ENCODE results near the gene ADRA1B.

ADRA1B gene

DNA sequence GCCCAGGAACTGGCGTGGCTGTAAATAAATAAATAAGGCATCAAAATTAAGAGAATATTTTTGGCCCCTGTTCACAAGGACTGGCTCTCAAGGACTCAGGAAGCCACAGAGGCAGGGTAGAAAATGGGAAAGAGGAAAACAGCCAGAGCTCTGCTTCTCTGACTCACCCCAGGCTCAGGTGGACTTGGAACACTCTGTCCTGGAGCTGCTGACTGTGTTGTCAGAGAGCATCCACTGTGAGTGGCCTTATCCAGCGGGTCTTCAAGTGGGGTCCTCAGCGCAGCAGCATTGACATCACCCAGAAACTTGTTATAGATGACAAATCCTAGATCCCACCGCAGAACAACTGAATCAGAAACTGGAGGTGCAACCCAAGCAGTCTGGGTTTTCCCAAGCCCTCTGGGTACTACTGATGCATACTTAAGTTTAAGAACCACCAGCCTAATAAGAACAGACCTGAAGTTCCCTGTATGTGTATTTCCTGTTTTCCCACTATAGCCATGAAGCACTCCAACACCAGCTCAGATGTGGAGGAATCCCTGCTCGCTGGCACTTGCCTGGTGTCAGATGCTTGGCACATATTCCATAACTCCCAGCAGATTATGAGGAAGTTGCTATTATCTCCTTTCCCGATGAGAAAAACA lies 20.5 kb downstream of the ADRA1B start:
- no peak overlapping the region for H3K4me2 ChIP-seq
- H3K9ac ChIP-seq: no peak overlapping the region

DNA sequence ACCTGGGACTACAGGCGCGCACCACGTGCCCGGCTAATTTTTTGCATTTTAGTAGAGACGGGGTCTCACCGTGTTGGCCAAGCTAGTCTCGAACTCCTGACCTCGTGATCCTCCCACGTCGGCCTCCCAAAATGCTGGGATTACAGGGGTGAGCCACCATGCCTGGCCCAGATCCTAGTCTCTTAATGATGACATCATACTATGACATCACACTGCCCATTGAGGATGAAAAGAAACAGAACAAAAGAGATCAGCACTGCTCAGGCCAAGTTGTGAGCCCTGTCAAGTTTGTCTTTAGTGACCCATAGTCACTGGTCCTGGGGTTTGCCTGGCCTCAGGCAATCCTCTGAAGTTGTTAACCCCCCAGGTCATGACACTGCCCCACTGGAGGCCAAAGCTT lies 21.3 kb downstream of the ADRA1B start:
- Histone ChIP-seq H3K27me3 (ENCODE audit: insufficient read depth, low read depth) (no peaks in the 10 kb centered on the region), H4K20me1 (ENCODE audit: insufficient read depth) (no peaks in the 10 kb centered on the region), H3K9ac (no peak overlapping the region), H3K27ac (no peak overlapping the region), H3K4me1 (ENCODE audit: low read depth, poor library complexity, severe bottlenecking) (no peaks in the 10 kb centered on the region), H3K4me2 (no peak overlapping the region), H3K36me3 (ENCODE audit: insufficient read depth) (no peaks in the 10 kb centered on the region), H2AFZ (ENCODE audit: low read depth) (no peak overlapping the region), H3K79me2 (ENCODE audit: insufficient read depth, low read depth) (no peaks in the 10 kb centered on the region), H3K4me3 (IDR thresholded peaks at IDR 0.05; ENCODE audit: insufficient read depth, low read depth, low read length) (no peak overlapping the region)
- TF ChIP-seq, protein P1, sequence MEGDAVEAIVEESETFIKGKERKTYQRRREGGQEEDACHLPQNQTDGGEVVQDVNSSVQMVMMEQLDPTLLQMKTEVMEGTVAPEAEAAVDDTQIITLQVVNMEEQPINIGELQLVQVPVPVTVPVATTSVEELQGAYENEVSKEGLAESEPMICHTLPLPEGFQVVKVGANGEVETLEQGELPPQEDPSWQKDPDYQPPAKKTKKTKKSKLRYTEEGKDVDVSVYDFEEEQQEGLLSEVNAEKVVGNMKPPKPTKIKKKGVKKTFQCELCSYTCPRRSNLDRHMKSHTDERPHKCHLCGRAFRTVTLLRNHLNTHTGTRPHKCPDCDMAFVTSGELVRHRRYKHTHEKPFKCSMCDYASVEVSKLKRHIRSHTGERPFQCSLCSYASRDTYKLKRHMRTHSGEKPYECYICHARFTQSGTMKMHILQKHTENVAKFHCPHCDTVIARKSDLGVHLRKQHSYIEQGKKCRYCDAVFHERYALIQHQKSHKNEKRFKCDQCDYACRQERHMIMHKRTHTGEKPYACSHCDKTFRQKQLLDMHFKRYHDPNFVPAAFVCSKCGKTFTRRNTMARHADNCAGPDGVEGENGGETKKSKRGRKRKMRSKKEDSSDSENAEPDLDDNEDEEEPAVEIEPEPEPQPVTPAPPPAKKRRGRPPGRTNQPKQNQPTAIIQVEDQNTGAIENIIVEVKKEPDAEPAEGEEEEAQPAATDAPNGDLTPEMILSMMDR (conservative IDR thresholded peaks at IDR 0.05; ENCODE audit: low read depth, low read length): no peak

More for the DNA sequence above, 20.5 kb downstream of the ADRA1B start:
- Histone ChIP-seq H3K27ac (no peak overlapping the region), H2AFZ (ENCODE audit: low read depth) (no peak overlapping the region), H3K79me2 (ENCODE audit: insufficient read depth, low read depth) (no peaks in the 10 kb centered on the region), H4K20me1 (ENCODE audit: insufficient read depth) (no peaks in the 10 kb centered on the region), H3K4me1 (ENCODE audit: low read depth, poor library complexity, severe bottlenecking) (no peaks in the 10 kb centered on the region), H3K4me3 (IDR thresholded peaks at IDR 0.05; ENCODE audit: insufficient read depth, low read depth, low read length) (no peak overlapping the region), H3K36me3 (ENCODE audit: insufficient read depth) (no peaks in the 10 kb centered on the region), H3K27me3 (ENCODE audit: insufficient read depth, low read depth) (no peaks in the 10 kb centered on the region)
- TF ChIP-seq, protein P1 (conservative IDR thresholded peaks at IDR 0.05; ENCODE audit: low read depth, low read length): no peak

DNA sequence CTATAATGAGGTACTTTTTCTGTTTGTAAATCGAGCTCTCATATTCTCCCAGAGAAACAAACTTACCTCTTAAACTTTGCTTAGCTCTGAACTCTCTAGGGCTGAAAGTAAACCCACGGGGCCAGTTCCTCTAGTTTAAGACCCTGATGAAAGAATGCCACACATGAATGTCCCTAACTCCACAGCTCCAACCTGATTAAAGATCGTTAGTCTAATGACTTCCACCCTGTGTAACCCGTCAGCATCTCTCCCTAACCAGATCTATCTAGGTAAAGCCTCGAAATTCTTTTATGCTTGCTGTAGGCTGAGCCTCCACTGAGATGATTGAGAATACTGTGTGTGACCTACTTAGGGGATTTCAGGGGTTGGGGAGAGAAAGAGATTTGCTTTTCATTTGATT lies 27.0 kb downstream of the ADRA1B start:
- H3K36me3 ChIP-seq (ENCODE audit: insufficient read depth): no peaks in the 10 kb centered on the region
- no peak overlapping the region for H3K27ac ChIP-seq
- no peaks in the 10 kb centered on the region for H4K20me1 ChIP-seq (ENCODE audit: insufficient read depth)
- H3K4me3 ChIP-seq (IDR thresholded peaks at IDR 0.05; ENCODE audit: insufficient read depth, low read depth, low read length): no peak overlapping the region
- H2AFZ ChIP-seq (ENCODE audit: low read depth): no peak overlapping the region
- TF ChIP-seq, protein P1 (conservative IDR thresholded peaks at IDR 0.05; ENCODE audit: low read depth, low read length): no peak
- H3K79me2 ChIP-seq (ENCODE audit: insufficient read depth, low read depth): no peaks in the 10 kb centered on the region
- H3K9ac ChIP-seq: no peak overlapping the region
- no peaks in the 10 kb centered on the region for H3K27me3 ChIP-seq (ENCODE audit: insufficient read depth, low read depth)
- H3K4me1 ChIP-seq (ENCODE audit: low read depth, poor library complexity, severe bottlenecking): no peaks in the 10 kb centered on the region
- H3K4me2 ChIP-seq: no peak overlapping the region

DNA sequence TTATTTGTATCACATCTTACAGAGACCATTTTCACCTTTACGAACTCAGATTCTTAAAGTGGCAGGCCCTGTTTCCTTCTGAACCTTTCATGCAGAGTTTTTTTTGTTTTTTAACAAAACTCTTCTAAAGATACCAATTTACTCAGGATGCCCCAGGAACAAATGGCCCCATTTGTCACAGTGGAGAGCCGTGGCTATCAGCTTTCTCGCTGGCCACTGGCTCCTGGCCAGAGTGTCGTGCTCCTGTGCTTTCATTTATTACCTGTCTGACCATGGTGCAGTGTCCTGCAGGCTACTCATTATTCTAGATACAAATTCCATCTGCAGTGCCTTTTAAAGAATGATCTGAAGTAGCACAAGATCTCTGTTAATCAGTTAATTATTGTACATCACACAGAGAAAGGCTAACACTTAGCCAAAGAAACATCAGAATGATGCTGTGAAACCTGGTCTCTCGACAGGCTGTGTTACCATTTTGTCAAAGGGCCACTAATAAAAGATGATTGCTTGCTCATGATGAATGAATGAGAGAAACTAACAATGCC lies 27.8 kb downstream of the ADRA1B start:
- H3K36me3 ChIP-seq (ENCODE audit: insufficient read depth): no peaks in the 10 kb centered on the region
- no peaks in the 10 kb centered on the region for H4K20me1 ChIP-seq (ENCODE audit: insufficient read depth)
- H3K27me3 ChIP-seq (ENCODE audit: insufficient read depth, low read depth): no peaks in the 10 kb centered on the region
- H3K4me1 ChIP-seq (ENCODE audit: low read depth, poor library complexity, severe bottlenecking): no peaks in the 10 kb centered on the region
- no peak overlapping the region for H2AFZ ChIP-seq (ENCODE audit: low read depth)
- H3K4me3 ChIP-seq (IDR thresholded peaks at IDR 0.05; ENCODE audit: insufficient read depth, low read depth, low read length): no peak overlapping the region
- TF ChIP-seq, protein P1 (conservative IDR thresholded peaks at IDR 0.05; ENCODE audit: low read depth, low read length): no peak
- no peaks in the 10 kb centered on the region for H3K79me2 ChIP-seq (ENCODE audit: insufficient read depth, low read depth)
- H3K4me2 ChIP-seq: no peak overlapping the region
- H3K9ac ChIP-seq: no peak overlapping the region
- no peak overlapping the region for H3K27ac ChIP-seq

Data from KMS-11 (cell line).